ENCODE data around the gene DNM3. TPM values are rescaled to one million over a fixed set of nuclear protein-coding genes. Genes with fewer than 3 reads are reported as not detected.

Gene DNM3
- polyA plus RNA-seq, 4 donors, result 0.67 to 1.2 (median 0.99) TPM; not detected in 1

- Histone ChIP-seq H3K27ac (ENCODE audit: low read depth in 1 of 3, low read length in 2 of 3) (no peak overlapping the region), H3K36me3 (ENCODE audit: control insufficient read depth in 3 of 3, insufficient read depth in 2 of 3, low read depth in 1 of 3, low read length in 3 of 3) (no peaks in the 10 kb centered on the region), H3K9me3 (ENCODE audit: control insufficient read depth in 2 of 2, insufficient read depth in 1 of 2, low read depth in 1 of 2, low read length in 1 of 2) (no peaks in the 10 kb centered on the region), H3K4me1 (ENCODE audit: control insufficient read depth in 3 of 3, insufficient read depth in 2 of 3, low read depth in 1 of 3, low read length in 2 of 3) (no peaks in the 10 kb centered on the region), H3K4me3 (ENCODE audit: low read depth in 1 of 3, low read length in 3 of 3) (no peak overlapping the region), H3K27me3 (ENCODE audit: control insufficient read depth in 3 of 3, insufficient read depth in 3 of 3, low read length in 3 of 3) (no peaks in the 10 kb centered on the region)
- FAIRE-seq (no peak), DNase-seq (no peak)
- 89 to 92% (median 90%) methylated on average over 1 of the region's 1 CpG for WGBS, 3 donors
Observed at GRCh38 chr1:172408958-172409357, 567.7 kb downstream of the DNM3 start.

- H3K36me3 ChIP-seq (ENCODE audit: control insufficient read depth in 3 of 3, insufficient read depth in 2 of 3, low read depth in 1 of 3, low read length in 3 of 3), result no peaks in the 10 kb centered on the region
- no peak overlapping the region for H3K27ac ChIP-seq (ENCODE audit: low read depth in 1 of 3, low read length in 2 of 3)
- 82 to 95% (median 89%) methylated on average over 1 of the region's 1 CpG for WGBS, 3 donors
- DNase-seq (no peak), FAIRE-seq (no peak)
- H3K4me3 ChIP-seq (ENCODE audit: low read depth in 1 of 3, low read length in 3 of 3), result no peak overlapping the region
- H3K9me3 ChIP-seq (ENCODE audit: control insufficient read depth in 2 of 2, insufficient read depth in 1 of 2, low read depth in 1 of 2, low read length in 1 of 2), result no peaks in the 10 kb centered on the region
- H3K4me1 ChIP-seq (ENCODE audit: control insufficient read depth in 3 of 3, insufficient read depth in 2 of 3, low read depth in 1 of 3, low read length in 2 of 3), result no peaks in the 10 kb centered on the region
- H3K27me3 ChIP-seq (ENCODE audit: control insufficient read depth in 3 of 3, insufficient read depth in 3 of 3, low read length in 3 of 3), result no peaks in the 10 kb centered on the region
Observed at GRCh38 chr1:172410027-172410426, 568.7 kb downstream of the DNM3 start.

GRCh38 chr1:172411791-172412338, 570.6 kb downstream of the DNM3 start:
- H3K4me3 ChIP-seq (ENCODE audit: low read depth in 1 of 3, low read length in 3 of 3), result no peak overlapping the region
- H3K9me3 ChIP-seq (ENCODE audit: control insufficient read depth in 2 of 2, insufficient read depth in 1 of 2, low read depth in 1 of 2, low read length in 1 of 2), result no peaks in the 10 kb centered on the region
- H3K27me3 ChIP-seq (ENCODE audit: control insufficient read depth in 3 of 3, insufficient read depth in 3 of 3, low read length in 3 of 3), result no peaks in the 10 kb centered on the region
- H3K4me1 ChIP-seq (ENCODE audit: control insufficient read depth in 3 of 3, insufficient read depth in 2 of 3, low read depth in 1 of 3, low read length in 2 of 3), result no peaks in the 10 kb centered on the region
- 80 to 87% (median 87%) methylated on average over 2 of the region's 2 CpGs for WGBS, 3 donors
- no peak for FAIRE-seq
- DNase-seq, result no peak
- H3K27ac ChIP-seq (ENCODE audit: low read depth in 1 of 3, low read length in 2 of 3), result no peak overlapping the region
- no peaks in the 10 kb centered on the region for H3K36me3 ChIP-seq (ENCODE audit: control insufficient read depth in 3 of 3, insufficient read depth in 2 of 3, low read depth in 1 of 3, low read length in 3 of 3)

DNA sequence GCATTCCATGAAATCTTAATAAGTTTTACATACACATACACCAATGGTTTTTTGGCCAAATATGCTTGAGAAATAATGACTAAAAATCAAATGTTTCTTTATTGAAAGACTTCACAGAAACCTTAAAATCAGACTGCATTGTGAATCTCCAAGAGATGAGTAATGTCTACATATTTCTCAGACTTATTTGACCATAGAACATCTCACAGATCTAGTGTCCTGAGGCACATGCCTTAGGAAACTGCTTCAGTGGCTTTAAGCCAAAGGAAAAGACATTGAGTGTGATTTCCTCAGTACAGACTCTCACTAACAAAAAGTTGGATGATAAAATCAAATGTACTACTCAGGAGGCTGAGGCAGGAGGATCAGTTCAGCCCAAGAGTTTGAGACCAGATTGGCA, 573.0 kb downstream of the DNM3 start:
- no peak overlapping the region for H3K4me3 ChIP-seq (ENCODE audit: low read depth in 1 of 3, low read length in 3 of 3)
- no peaks in the 10 kb centered on the region for H3K4me1 ChIP-seq (ENCODE audit: control insufficient read depth in 3 of 3, insufficient read depth in 2 of 3, low read depth in 1 of 3, low read length in 2 of 3)
- DNase-seq (no peak), FAIRE-seq (no peak)
- H3K9me3 ChIP-seq (ENCODE audit: control insufficient read depth in 2 of 2, insufficient read depth in 1 of 2, low read depth in 1 of 2, low read length in 1 of 2), result no peaks in the 10 kb centered on the region
- H3K27me3 ChIP-seq (ENCODE audit: control insufficient read depth in 3 of 3, insufficient read depth in 3 of 3, low read length in 3 of 3), result no peaks in the 10 kb centered on the region
- no peaks in the 10 kb centered on the region for H3K36me3 ChIP-seq (ENCODE audit: control insufficient read depth in 3 of 3, insufficient read depth in 2 of 3, low read depth in 1 of 3, low read length in 3 of 3)
- H3K27ac ChIP-seq (ENCODE audit: low read depth in 1 of 3, low read length in 2 of 3), result no peak overlapping the region

- Histone ChIP-seq H3K27me3 (ENCODE audit: control insufficient read depth in 3 of 3, insufficient read depth in 3 of 3, low read length in 3 of 3) (no peaks in the 10 kb centered on the region), H3K27ac (ENCODE audit: low read depth in 1 of 3, low read length in 2 of 3) (no peak overlapping the region), H3K9me3 (ENCODE audit: control insufficient read depth in 2 of 2, insufficient read depth in 1 of 2, low read depth in 1 of 2, low read length in 1 of 2) (no peaks in the 10 kb centered on the region), H3K4me3 (ENCODE audit: low read depth in 1 of 3, low read length in 3 of 3) (no peak overlapping the region), H3K4me1 (ENCODE audit: control insufficient read depth in 3 of 3, insufficient read depth in 2 of 3, low read depth in 1 of 3, low read length in 2 of 3) (no peaks in the 10 kb centered on the region), H3K36me3 (ENCODE audit: control insufficient read depth in 3 of 3, insufficient read depth in 2 of 3, low read depth in 1 of 3, low read length in 3 of 3) (no peaks in the 10 kb centered on the region)
- DNase-seq, result no peak
- 77 to 79% (median 78%) methylated on average over 4 of the region's 4 CpGs for WGBS, 3 donors
- no peak for FAIRE-seq
Observed at GRCh38 chr1:172416496-172417035, 575.3 kb downstream of the DNM3 start.

DNA sequence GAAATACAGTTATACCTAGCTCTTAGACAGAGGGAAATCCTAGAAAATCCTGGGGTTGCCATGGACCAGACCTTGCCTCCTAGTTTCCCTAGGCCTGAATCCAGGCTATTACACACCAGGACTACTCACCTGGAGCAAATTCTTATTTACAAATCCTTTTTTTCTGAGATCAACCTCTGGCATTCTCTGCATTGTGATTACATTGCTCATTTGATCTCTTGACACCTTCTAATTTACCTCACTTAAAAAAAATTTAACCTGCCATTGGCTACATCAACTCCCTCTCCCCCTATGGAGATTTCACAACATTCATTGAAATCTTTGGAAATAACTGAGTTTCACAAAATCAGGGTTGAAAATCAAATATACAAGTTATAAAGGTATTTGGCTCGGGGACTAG, 576.3 kb downstream of the DNM3 start:
- Histone ChIP-seq H3K4me1 (ENCODE audit: control insufficient read depth in 3 of 3, insufficient read depth in 2 of 3, low read depth in 1 of 3, low read length in 2 of 3) (no peaks in the 10 kb centered on the region), H3K27me3 (ENCODE audit: control insufficient read depth in 3 of 3, insufficient read depth in 3 of 3, low read length in 3 of 3) (no peaks in the 10 kb centered on the region), H3K4me3 (ENCODE audit: low read depth in 1 of 3, low read length in 3 of 3) (no peak overlapping the region), H3K36me3 (ENCODE audit: control insufficient read depth in 3 of 3, insufficient read depth in 2 of 3, low read depth in 1 of 3, low read length in 3 of 3) (no peaks in the 10 kb centered on the region), H3K9me3 (ENCODE audit: control insufficient read depth in 2 of 2, insufficient read depth in 1 of 2, low read depth in 1 of 2, low read length in 1 of 2) (no peaks in the 10 kb centered on the region), H3K27ac (ENCODE audit: low read depth in 1 of 3, low read length in 2 of 3) (no peak overlapping the region)
- DNase-seq, result no peak
- WGBS, 3 donors, result 91 to 96% (median 93%) methylated on average over 1 of the region's 1 CpG
- FAIRE-seq, result no peak

- no peak within 1 kb of the TSS for H3K27ac ChIP-seq (ENCODE audit: low read depth in 1 of 3, low read length in 2 of 3)
- WGBS, 3 donors, result 81 to 86% (median 86%) methylated on average over 1 of the region's 1 CpG
- H3K4me3 ChIP-seq (ENCODE audit: low read depth in 1 of 3, low read length in 3 of 3), result no peak within 1 kb of the TSS
- H3K4me1 ChIP-seq (ENCODE audit: control insufficient read depth in 3 of 3, insufficient read depth in 2 of 3, low read depth in 1 of 3, low read length in 2 of 3), result no peaks in the 10 kb centered on the region
- no peaks in the 10 kb centered on the region for H3K27me3 ChIP-seq (ENCODE audit: control insufficient read depth in 3 of 3, insufficient read depth in 3 of 3, low read length in 3 of 3)
- no peaks in the 10 kb centered on the region for H3K36me3 ChIP-seq (ENCODE audit: control insufficient read depth in 3 of 3, insufficient read depth in 2 of 3, low read depth in 1 of 3, low read length in 3 of 3)
- H3K9me3 ChIP-seq (ENCODE audit: control insufficient read depth in 2 of 2, insufficient read depth in 1 of 2, low read depth in 1 of 2, low read length in 1 of 2), result no peaks in the 10 kb centered on the region
- FAIRE-seq, result no peak
- no peak for DNase-seq
Observed at GRCh38 chr1:172420385-172420784, 579.1 kb downstream of the DNM3 start, which contains the start of gene C1orf105. Gene C1orf105, plus strand, starts transcription at chr1:172420685. Its CDS starts 201 bp downstream, at chr1:172420886.

- FAIRE-seq (no peak), DNase-seq (no peak)
- no peaks in the 10 kb centered on the region for H3K9me3 ChIP-seq (ENCODE audit: control insufficient read depth in 2 of 2, insufficient read depth in 1 of 2, low read depth in 1 of 2, low read length in 1 of 2)
- H3K27ac ChIP-seq (ENCODE audit: low read depth in 1 of 3, low read length in 2 of 3), result no peak overlapping the region
- WGBS, 3 donors, result 79 to 89% (median 85%) methylated on average over 5 of the region's 5 CpGs
- no peaks in the 10 kb centered on the region for H3K27me3 ChIP-seq (ENCODE audit: control insufficient read depth in 3 of 3, insufficient read depth in 3 of 3, low read length in 3 of 3)
- H3K36me3 ChIP-seq (ENCODE audit: control insufficient read depth in 3 of 3, insufficient read depth in 2 of 3, low read depth in 1 of 3, low read length in 3 of 3), result no peaks in the 10 kb centered on the region
- no peaks in the 10 kb centered on the region for H3K4me1 ChIP-seq (ENCODE audit: control insufficient read depth in 3 of 3, insufficient read depth in 2 of 3, low read depth in 1 of 3, low read length in 2 of 3)
- H3K4me3 ChIP-seq (ENCODE audit: low read depth in 1 of 3, low read length in 3 of 3), result no peak overlapping the region
Observed at GRCh38 chr1:172421974-172422604, 580.8 kb downstream of the DNM3 start.

DNA sequence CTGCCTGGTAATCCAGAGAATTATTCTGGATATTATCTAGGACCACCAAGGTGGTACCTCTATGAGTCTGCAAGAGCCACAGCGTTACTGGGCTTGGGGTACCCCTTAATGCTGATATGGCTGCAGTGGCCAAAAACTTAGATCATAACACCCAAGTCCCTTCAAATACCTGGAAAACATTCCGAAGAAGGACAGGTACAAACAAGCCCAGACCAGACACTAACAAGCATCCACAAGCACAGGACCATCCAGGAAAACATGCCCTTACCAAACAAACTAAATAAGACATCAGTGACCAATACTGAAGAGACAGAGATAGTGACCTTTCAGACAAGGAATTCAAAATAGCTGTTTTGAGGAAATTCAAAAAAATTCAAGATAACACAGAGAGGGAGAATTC, 582.0 kb downstream of the DNM3 start:
- no peak for FAIRE-seq
- no peak for DNase-seq
- Histone ChIP-seq H3K27me3 (ENCODE audit: control insufficient read depth in 3 of 3, insufficient read depth in 3 of 3, low read length in 3 of 3) (no peaks in the 10 kb centered on the region), H3K27ac (ENCODE audit: low read depth in 1 of 3, low read length in 2 of 3) (no peak overlapping the region), H3K4me1 (ENCODE audit: control insufficient read depth in 3 of 3, insufficient read depth in 2 of 3, low read depth in 1 of 3, low read length in 2 of 3) (no peaks in the 10 kb centered on the region), H3K4me3 (ENCODE audit: low read depth in 1 of 3, low read length in 3 of 3) (no peak overlapping the region), H3K36me3 (ENCODE audit: control insufficient read depth in 3 of 3, insufficient read depth in 2 of 3, low read depth in 1 of 3, low read length in 3 of 3) (no peaks in the 10 kb centered on the region), H3K9me3 (ENCODE audit: control insufficient read depth in 2 of 2, insufficient read depth in 1 of 2, low read depth in 1 of 2, low read length in 1 of 2) (no peaks in the 10 kb centered on the region)
- WGBS, 3 donors, result 93 to 96% (median 94%) methylated on average over 2 of the region's 2 CpGs
